ENCODE results near the gene DCAF15. TPM values are rescaled to one million over a fixed set of nuclear protein-coding genes. Genes with fewer than 3 reads are reported as not detected.

The DCAF15 gene
- total RNA-seq, 4 donors from 2014 or later = 8.4 to 17.3 (median 12.0) TPM

- TF ChIP-seq CTCF (IDR thresholded peaks at IDR 0.05; ENCODE audit: low read depth) = no peak
These were observed 14.4 kb downstream of the DCAF15 start for GRCh38 chr19:13966684-13967128.

- no peak for TF ChIP-seq CTCF (IDR thresholded peaks at IDR 0.05; ENCODE audit: low read depth)
These were observed 16.1 kb downstream of the DCAF15 start for GRCh38 chr19:13968383-13968935.

GRCh38 chr19:13968999-13969398 lies 16.7 kb downstream of the DCAF15 start:
- TF ChIP-seq CTCF (IDR thresholded peaks at IDR 0.05; ENCODE audit: low read depth) = no peak

- no peak for TF ChIP-seq CTCF (IDR thresholded peaks at IDR 0.05; ENCODE audit: low read depth)
These were observed 17.6 kb downstream of the DCAF15 start for GRCh38 chr19:13969897-13970296.

- TF ChIP-seq CTCF (IDR thresholded peaks at IDR 0.05; ENCODE audit: low read depth) = no peak
These were observed 20.3 kb downstream of the DCAF15 start for GRCh38 chr19:13972368-13973155.

- no peak for TF ChIP-seq CTCF (IDR thresholded peaks at IDR 0.05; ENCODE audit: low read depth)
These were observed 21.8 kb downstream of the DCAF15 start for GRCh38 chr19:13974073-13974472.

- no peak for TF ChIP-seq CTCF (IDR thresholded peaks at IDR 0.05; ENCODE audit: low read depth)
These were observed 23.6 kb downstream of the DCAF15 start for GRCh38 chr19:13975870-13976269.

Measured in subcutaneous adipose tissue (tissue), 4 donors.